Measurements from ENCODE around the gene IRGQ. TPM values are rescaled to one million over a fixed set of nuclear protein-coding genes. Genes with fewer than 3 reads are reported as not detected.
"Not testable (repeated sequence)": the region's sequence is repeated elsewhere in the genome, so short reads cannot be mapped to it uniquely, and the experiment has no call there.

The IRGQ gene
- total RNA-seq, 2 donors from 2014 or later: 24.7 to 25.9 TPM

GRCh38 chr19:43640424-43640757 is 44.5 kb upstream of the IRGQ start:
- DNase-seq (ENCODE audit: low spot score): no peak
- Histone ChIP-seq H3K4me3 (peak overlapping the region; percentile 56 to 61), H3K4me1 (peaks cover 0 to 12% of the 10 kb centered on the region in 2 donors), H3K27me3 (no peaks in the 10 kb centered on the region), H3K9me3 (no peaks in the 10 kb centered on the region), H3K27ac (no peak overlapping the region), H3K36me3 (no peaks in the 10 kb centered on the region)
- TF ChIP-seq CTCF (IDR thresholded peaks at IDR 0.05): no peak

- Histone ChIP-seq H3K4me3 (peak within 1 kb of the TSS; percentile 56 to 61), H3K27ac (no peak within 1 kb of the TSS), H3K27me3 (no peaks in the 10 kb centered on the region), H3K9me3 (no peaks in the 10 kb centered on the region), H3K4me1 (peaks cover 0 to 12% of the 10 kb centered on the region in 2 donors), H3K36me3 (no peaks in the 10 kb centered on the region)
- TF ChIP-seq CTCF (IDR thresholded peaks at IDR 0.05): no peak
- DNase-seq (ENCODE audit: low spot score): no peak
Measured at GRCh38 chr19:43639519-43640423, 43.8 kb upstream of the IRGQ start, which contains the start of gene CADM4. TSS of gene CADM4 (minus strand) at chr19:43639850. CDS start at chr19:43639790, 60 bp downstream.

GRCh38 chr19:43638995-43639518 is 43.1 kb upstream of the IRGQ start:
- no peaks in the 10 kb centered on the region for H3K36me3 ChIP-seq
- no peak for DNase-seq (ENCODE audit: low spot score)
- no peaks in the 10 kb centered on the region for H3K9me3 ChIP-seq
- TF ChIP-seq CTCF (IDR thresholded peaks at IDR 0.05): no peak
- H3K4me1 ChIP-seq: peaks cover 0 to 12% of the 10 kb centered on the region in 2 donors
- H3K27me3 ChIP-seq: no peaks in the 10 kb centered on the region
- H3K4me3 ChIP-seq: peak overlapping the region; percentile 42 to 61
- no peak overlapping the region for H3K27ac ChIP-seq

GRCh38 chr19:43638214-43638994 is 42.5 kb upstream of the IRGQ start:
- H3K9me3 ChIP-seq: no peaks in the 10 kb centered on the region
- H3K4me1 ChIP-seq: peaks cover 0 to 12% of the 10 kb centered on the region in 2 donors
- DNase-seq (ENCODE audit: low spot score): no peak
- no peak overlapping the region for H3K27ac ChIP-seq
- no peaks in the 10 kb centered on the region for H3K27me3 ChIP-seq
- H3K36me3 ChIP-seq: no peaks in the 10 kb centered on the region
- no peak overlapping the region for H3K4me3 ChIP-seq
- TF ChIP-seq CTCF (IDR thresholded peaks at IDR 0.05): no peak

GRCh38 chr19:43636121-43636683 is 40.3 kb upstream of the IRGQ start:
- no peaks in the 10 kb centered on the region for H3K9me3 ChIP-seq
- H3K4me1 ChIP-seq: peaks cover 0 to 12% of the 10 kb centered on the region in 2 donors
- no peak overlapping the region for H3K4me3 ChIP-seq
- H3K36me3 ChIP-seq: no peaks in the 10 kb centered on the region
- TF ChIP-seq CTCF (IDR thresholded peaks at IDR 0.05): no peak
- no peak overlapping the region for H3K27ac ChIP-seq
- H3K27me3 ChIP-seq: no peaks in the 10 kb centered on the region
- DNase-seq (ENCODE audit: low spot score): no peak

- DNase-seq (ENCODE audit: low spot score); H3K4me3 ChIP-seq; H3K36me3 ChIP-seq; H3K9me3 ChIP-seq; H3K27ac ChIP-seq; H3K27me3 ChIP-seq: not testable (repeated sequence)
- H3K4me1 ChIP-seq: peaks cover 0 to 11% of the 10 kb centered on the region in 2 donors
Measured at GRCh38 chr19:43635561-43635940, 39.6 kb upstream of the IRGQ start.

Measured in right atrium auricular region (tissue), 2 donors.